Prostate gland (tissue), 2 donors: ENCODE measurements around the gene PLXNB1.

Source experiments
- CTCF ChIP-seq, 4 experiments: fragments of 200-600 bp in 2 of 4; fragments of 450-650 bp in 2 of 4; sonication (generic) in 2 of 4; IDR thresholded peaks; 1 replicate in 3 of 4; 2 replicates in 1 of 4; pipeline ENCODE4 v1.5.1; 2016 to 2019; ENCODE audit warnings: antibody characterized with exemption in 4 of 4, mild to moderate bottlenecking in 2 of 4, moderate library complexity in 2 of 4
- POLR2AphosphoS5 ChIP-seq: sonication (generic); formaldehyde crosslinking; IDR thresholded peaks from one replicate; pipeline ENCODE4 v1.6.1; 2017; ENCODE audit warnings: antibody characterized with exemption

GRCh38 chr3:48408823-48409281 is 21.0 kb downstream of the PLXNB1 start:
- no peak for TF ChIP-seq CTCF (IDR thresholded peaks at IDR 0.05)
- no peak for TF ChIP-seq POLR2AphosphoS5
